ENCODE results near the gene PREX1.

Gene PREX1

DNA sequence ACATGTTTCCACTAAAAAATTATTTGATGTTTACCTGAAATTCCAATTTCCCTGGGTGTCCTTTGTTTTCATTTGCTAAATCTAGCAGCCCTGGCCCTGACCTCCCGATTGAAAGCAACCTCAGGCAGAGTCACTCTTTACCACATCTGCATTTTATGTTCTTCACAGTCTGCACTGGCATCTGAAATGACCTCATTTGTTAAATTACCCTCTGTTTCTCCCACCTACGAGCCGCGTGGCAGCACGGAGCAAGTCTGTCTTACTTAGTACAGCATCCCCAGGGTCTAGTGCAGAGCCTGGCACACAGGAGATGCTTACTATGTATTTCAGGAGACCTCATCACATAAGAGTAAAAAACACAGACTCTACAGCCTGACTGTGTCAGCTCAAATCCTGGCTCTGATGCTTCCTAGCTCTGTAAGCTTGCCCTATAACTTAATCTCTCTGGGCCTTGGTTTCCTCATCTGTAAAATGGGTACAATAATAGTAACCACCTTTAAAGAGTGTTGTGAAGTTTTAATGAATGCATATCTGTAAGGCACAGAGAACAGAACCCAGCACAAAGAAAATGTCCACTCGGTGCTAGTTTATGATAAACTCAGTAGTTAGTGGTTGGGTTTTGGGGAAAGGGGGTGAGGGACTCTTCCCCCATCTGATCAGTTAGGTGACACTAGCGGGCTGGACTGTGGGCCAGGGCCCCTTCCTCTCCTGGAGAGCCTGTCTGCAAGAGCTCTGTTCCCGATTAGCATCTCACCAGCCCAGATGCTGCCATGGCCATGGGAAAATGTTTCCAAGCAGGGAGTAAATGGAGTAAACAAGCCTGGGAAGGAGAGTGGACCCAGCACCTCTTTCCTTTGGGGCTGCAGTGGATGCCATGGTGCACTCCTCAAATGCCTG, 88.2 kb downstream of the PREX1 start:
- DNase-seq (ENCODE audit: low read depth): no peak
- H3K4me3 ChIP-seq (replicated peaks; ENCODE audit: low read depth, low read length): no peak overlapping the region
- TF ChIP-seq, protein P1, sequence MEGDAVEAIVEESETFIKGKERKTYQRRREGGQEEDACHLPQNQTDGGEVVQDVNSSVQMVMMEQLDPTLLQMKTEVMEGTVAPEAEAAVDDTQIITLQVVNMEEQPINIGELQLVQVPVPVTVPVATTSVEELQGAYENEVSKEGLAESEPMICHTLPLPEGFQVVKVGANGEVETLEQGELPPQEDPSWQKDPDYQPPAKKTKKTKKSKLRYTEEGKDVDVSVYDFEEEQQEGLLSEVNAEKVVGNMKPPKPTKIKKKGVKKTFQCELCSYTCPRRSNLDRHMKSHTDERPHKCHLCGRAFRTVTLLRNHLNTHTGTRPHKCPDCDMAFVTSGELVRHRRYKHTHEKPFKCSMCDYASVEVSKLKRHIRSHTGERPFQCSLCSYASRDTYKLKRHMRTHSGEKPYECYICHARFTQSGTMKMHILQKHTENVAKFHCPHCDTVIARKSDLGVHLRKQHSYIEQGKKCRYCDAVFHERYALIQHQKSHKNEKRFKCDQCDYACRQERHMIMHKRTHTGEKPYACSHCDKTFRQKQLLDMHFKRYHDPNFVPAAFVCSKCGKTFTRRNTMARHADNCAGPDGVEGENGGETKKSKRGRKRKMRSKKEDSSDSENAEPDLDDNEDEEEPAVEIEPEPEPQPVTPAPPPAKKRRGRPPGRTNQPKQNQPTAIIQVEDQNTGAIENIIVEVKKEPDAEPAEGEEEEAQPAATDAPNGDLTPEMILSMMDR (IDR thresholded peaks at IDR 0.05; ENCODE audit: low read length, missing control alignments): no peak

DNA sequence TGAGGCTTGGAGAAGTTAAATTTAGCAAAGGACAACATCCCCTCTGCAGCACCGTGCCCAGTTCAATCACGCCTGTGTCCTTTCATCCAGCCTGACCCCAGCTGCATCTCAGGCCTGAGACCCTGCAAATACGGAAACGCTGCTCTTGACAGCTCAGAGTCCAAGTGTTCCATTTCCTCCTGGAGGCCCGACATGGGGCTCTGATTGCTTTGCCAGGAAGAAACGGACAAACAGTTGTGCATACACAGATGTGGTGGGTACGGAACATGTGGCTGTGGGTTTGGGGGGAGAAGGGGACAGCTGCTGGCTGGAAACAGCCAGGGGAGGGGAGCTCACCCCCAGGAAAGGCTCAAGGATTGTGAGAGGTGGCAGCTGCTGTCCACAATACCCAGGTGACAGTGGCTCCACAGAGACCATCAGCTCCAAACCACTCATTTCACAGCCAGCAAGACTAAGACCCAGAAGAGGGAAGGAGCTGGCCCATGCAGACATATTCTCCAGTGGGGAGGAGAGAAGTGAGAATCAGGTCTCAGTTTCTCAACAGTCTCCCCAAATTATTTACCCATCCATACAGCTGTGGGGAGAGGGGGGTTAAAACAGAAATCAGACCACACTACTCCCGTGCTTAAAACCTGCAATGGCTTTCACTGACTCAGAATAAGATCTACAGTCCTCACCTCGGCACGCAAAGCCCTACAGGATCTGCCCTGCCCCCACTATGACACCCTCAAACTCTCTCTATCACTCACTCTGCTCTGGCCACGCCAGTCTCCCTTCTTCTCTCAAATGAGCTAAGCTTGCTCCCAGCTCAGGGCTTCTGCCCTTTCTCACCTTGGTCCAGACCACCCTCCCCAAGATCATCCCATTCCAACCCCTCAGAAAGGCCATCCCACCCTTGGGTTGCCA, 89.1 kb downstream of the PREX1 start:
- DNase-seq (ENCODE audit: low read depth): no peak
- TF ChIP-seq, protein P1 (IDR thresholded peaks at IDR 0.05; ENCODE audit: low read length, missing control alignments): no peak
- H3K4me3 ChIP-seq (replicated peaks; ENCODE audit: low read depth, low read length): no peak overlapping the region

DNA sequence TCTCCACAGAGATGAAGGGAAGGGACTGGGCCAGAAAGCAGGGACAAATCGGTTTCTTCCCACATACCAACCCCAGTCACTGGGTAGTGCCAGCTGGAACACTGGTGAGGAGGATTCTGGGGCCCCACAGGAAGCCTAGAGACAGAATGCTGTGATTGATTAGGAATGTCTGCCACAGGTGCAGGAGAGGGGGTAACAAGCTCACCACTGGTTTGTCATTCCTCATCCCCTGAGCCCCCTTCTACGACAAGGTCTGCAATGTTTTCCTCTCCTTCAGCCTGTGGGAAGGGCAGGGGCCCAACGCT, 89.8 kb downstream of the PREX1 start:
- no peak for DNase-seq (ENCODE audit: low read depth)
- H3K4me3 ChIP-seq (replicated peaks; ENCODE audit: low read depth, low read length): no peak overlapping the region
- TF ChIP-seq, protein P1 (IDR thresholded peaks at IDR 0.05; ENCODE audit: low read length, missing control alignments): no peak

DNA sequence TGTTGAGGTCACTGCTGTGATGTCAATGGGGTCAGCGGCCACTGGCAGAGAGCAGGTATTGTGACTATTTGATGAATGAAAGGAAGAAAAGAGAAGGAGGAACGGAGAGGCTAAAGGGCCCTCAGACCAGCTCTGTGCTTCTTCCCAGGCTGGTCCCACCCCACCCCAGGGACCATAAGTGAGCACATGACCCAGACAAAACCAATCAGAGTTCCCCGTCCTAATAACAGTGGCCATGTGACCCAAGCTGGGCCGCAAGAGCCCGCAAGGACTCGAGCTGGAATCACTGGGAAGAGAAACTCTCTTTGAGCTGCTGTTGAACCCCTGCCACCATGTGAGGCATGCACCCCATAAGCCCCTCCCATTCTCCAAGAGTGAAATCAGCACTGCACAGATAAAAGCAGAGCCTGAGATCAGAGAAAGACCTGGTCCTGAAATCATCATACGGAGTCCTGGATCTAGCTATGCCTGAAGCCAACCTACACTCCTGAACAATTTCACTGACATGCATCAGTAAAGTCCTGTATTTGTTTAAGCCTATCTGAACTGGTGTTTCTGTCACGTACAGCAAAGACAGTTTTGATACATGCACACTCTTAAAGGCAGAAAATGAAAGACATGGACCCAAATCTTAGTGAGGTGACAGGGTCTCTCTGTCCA, 90.2 kb downstream of the PREX1 start:
- TF ChIP-seq, protein P1 (IDR thresholded peaks at IDR 0.05; ENCODE audit: low read length, missing control alignments): no peak
- H3K4me3 ChIP-seq (replicated peaks; ENCODE audit: low read depth, low read length): no peak overlapping the region
- no peak for DNase-seq (ENCODE audit: low read depth)

DNA sequence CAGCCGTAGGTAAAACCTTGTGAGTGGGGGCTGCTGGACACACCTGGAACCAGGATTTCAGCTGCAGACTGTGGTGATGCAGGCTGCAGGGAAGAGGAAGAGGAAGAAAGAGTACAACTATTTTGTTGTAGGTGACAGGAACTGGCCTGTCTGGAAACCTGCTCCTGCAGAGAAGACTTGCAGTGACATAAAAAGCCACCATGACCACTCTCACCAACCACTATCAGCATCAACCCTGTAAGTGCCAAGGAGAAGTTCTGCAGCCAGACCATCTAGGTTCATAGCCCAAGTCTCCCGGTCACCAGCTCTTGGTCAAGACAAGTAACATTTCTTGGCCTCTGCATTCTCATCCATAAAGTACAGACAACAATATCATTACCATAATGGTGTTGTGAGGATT, 91.2 kb downstream of the PREX1 start:
- TF ChIP-seq, protein P1 (IDR thresholded peaks at IDR 0.05; ENCODE audit: low read length, missing control alignments): no peak
- no peak for DNase-seq (ENCODE audit: low read depth)
- H3K4me3 ChIP-seq (replicated peaks; ENCODE audit: low read depth, low read length): no peak overlapping the region

GRCh38 chr20:48736231-48736630, 91.6 kb downstream of the PREX1 start:
- H3K4me3 ChIP-seq (replicated peaks; ENCODE audit: low read depth, low read length): no peak overlapping the region
- no peak for DNase-seq (ENCODE audit: low read depth)
- TF ChIP-seq, protein P1 (IDR thresholded peaks at IDR 0.05; ENCODE audit: low read length, missing control alignments): no peak
